Uterus (tissue), 4 donors: ENCODE data around the gene RBMS1. TPM values are rescaled to one million over a fixed set of nuclear protein-coding genes. Genes with fewer than 3 reads are reported as not detected.

ENCODE experiments used
- DNase-seq, 2 donors: peaks; one replicate each; pipeline ENCODE4 v3.0.0-alpha.2; 2019 to 2020
- H3K27ac ChIP-seq, 2 donors: fragments of 200-600 bp; sonication (generic); 1 replicate in 1 of 2; 2 replicates in 1 of 2; pipeline ENCODE4 v1.5.1; 2016 to 2018
- H3K27me3 ChIP-seq, 2 donors: fragments of 200-600 bp; sonication (generic); one replicate each; pipeline ENCODE4 v1.5.1; 2018 to 2019; ENCODE audit warnings: control low read depth in 1 of 2
- H3K36me3 ChIP-seq, 2 donors: fragments of 200-600 bp; sonication (generic); one replicate each; pipeline ENCODE4 v1.5.1; 2019; ENCODE audit warnings: control low read depth in 1 of 2
- H3K4me1 ChIP-seq, 2 donors: fragments of 200-600 bp; sonication (generic); one replicate each; pipeline ENCODE4 v1.5.1; 2018 to 2019; ENCODE audit warnings: control low read depth in 1 of 2
- H3K4me3 ChIP-seq, 2 donors: fragments of 200-600 bp; sonication (generic); 1 replicate in 1 of 2; 2 replicates in 1 of 2; pipeline ENCODE4 v1.5.1; 2018 to 2019; ENCODE audit warnings: mild to moderate bottlenecking in 1 of 2
- H3K9me3 ChIP-seq, 2 donors: fragments of 200-600 bp; sonication (generic); one replicate each; pipeline ENCODE4 v1.5.1; 2019; ENCODE audit warnings: control low read depth in 1 of 2
- CTCF ChIP-seq, 4 experiments: fragments of 200-600 bp in 2 of 4; fragments of 450-650 bp in 2 of 4; sonication (generic) in 2 of 4; IDR thresholded peaks; one replicate each; pipeline ENCODE4 v1.5.1; 2016 to 2019; ENCODE audit warnings: antibody characterized with exemption in 4 of 4, mild to moderate bottlenecking in 2 of 4, moderate library complexity in 1 of 4
- POLR2A ChIP-seq, 2 donors: fragments of 450-650 bp; IDR thresholded peaks; one replicate each; pipeline ENCODE4 v1.6.1; 2016; ENCODE audit warnings: antibody characterized with exemption in 2 of 2, mild to moderate bottlenecking in 1 of 2, moderate library complexity in 1 of 2
- intact Hi-C: fragments of 100-400 bp; cut with DNase I; formaldehyde crosslinking; loops from one replicate; pipeline ENCODE4 v1.15.1; 2023; ENCODE audit warnings: low total_unique reads
- total RNA-seq, 4 donors: library from RNA; depleted of rRNA in 3 of 4; stranded (reverse); fragments of >200 nt in 3 of 4; gene quantifications; one replicate each; pipeline versions ENCODE4 v1.1.0 to v1.2.4, GENCODE V29; 2014 to 2023
- donor health status: DM: yes; HTN: yes; CAD: no.

The RBMS1 gene
- total RNA-seq, 4 donors from 2014 or later: 30.5 to 149 (median 88.9) TPM

GRCh38 chr2:160227293-160227915 is 266.2 kb downstream of the RBMS1 start:
- Histone ChIP-seq H3K27ac (no peak overlapping the region), H3K4me1 (no peaks in the 10 kb centered on the region), H3K27me3 (no peaks in the 10 kb centered on the region), H3K9me3 (no peaks in the 10 kb centered on the region), H3K4me3 (no peak overlapping the region), H3K36me3 (no peaks in the 10 kb centered on the region)
- intact Hi-C loops: no loop called here
- no peak for DNase-seq
- TF ChIP-seq CTCF (IDR thresholded peaks at IDR 0.05) (no peak), POLR2A (IDR thresholded peaks at IDR 0.05) (no peak)

GRCh38 chr2:160226367-160226766 is 267.2 kb downstream of the RBMS1 start:
- H3K4me1 ChIP-seq: peaks cover 0 to 6% of the 10 kb centered on the region in 2 donors
- H3K27me3 ChIP-seq: no peaks in the 10 kb centered on the region
- TF ChIP-seq POLR2A (IDR thresholded peaks at IDR 0.05): no peak
- TF ChIP-seq CTCF (IDR thresholded peaks at IDR 0.05): no peak
- H3K27ac ChIP-seq: no peak overlapping the region
- DNase-seq: no peak
- no peaks in the 10 kb centered on the region for H3K9me3 ChIP-seq
- H3K36me3 ChIP-seq: no peaks in the 10 kb centered on the region
- intact Hi-C loops: no loop called here
- H3K4me3 ChIP-seq: no peak overlapping the region

- H3K9me3 ChIP-seq: no peaks in the 10 kb centered on the region
- H3K36me3 ChIP-seq: no peaks in the 10 kb centered on the region
- no peaks in the 10 kb centered on the region for H3K27me3 ChIP-seq
- intact Hi-C loops: no loop called here
- peaks cover 0 to 6% of the 10 kb centered on the region in 2 donors for H3K4me1 ChIP-seq
- H3K4me3 ChIP-seq: no peak overlapping the region
- DNase-seq: no peak
- TF ChIP-seq POLR2A (IDR thresholded peaks at IDR 0.05) (no peak), CTCF (IDR thresholded peaks at IDR 0.05) (no peak)
- H3K27ac ChIP-seq: no peak overlapping the region
These were observed 267.9 kb downstream of the RBMS1 start for GRCh38 chr2:160225722-160226121.

GRCh38 chr2:160224507-160224906 is 269.1 kb downstream of the RBMS1 start:
- Histone ChIP-seq H3K36me3 (no peaks in the 10 kb centered on the region), H3K9me3 (no peaks in the 10 kb centered on the region), H3K4me1 (peaks cover 0 to 6% of the 10 kb centered on the region in 2 donors), H3K4me3 (no peak overlapping the region), H3K27me3 (no peaks in the 10 kb centered on the region), H3K27ac (no peak overlapping the region)
- TF ChIP-seq POLR2A (IDR thresholded peaks at IDR 0.05) (no peak), CTCF (IDR thresholded peaks at IDR 0.05) (no peak)
- no peak for DNase-seq
- intact Hi-C loops: no loop called here

GRCh38 chr2:160224060-160224459 is 269.5 kb downstream of the RBMS1 start:
- H3K4me3 ChIP-seq: no peak overlapping the region
- H3K9me3 ChIP-seq: no peaks in the 10 kb centered on the region
- no peak for DNase-seq
- H3K27me3 ChIP-seq: no peaks in the 10 kb centered on the region
- intact Hi-C loops: no loop called here
- no peak overlapping the region for H3K27ac ChIP-seq
- peaks cover 0 to 6% of the 10 kb centered on the region in 2 donors for H3K4me1 ChIP-seq
- no peaks in the 10 kb centered on the region for H3K36me3 ChIP-seq
- no peak for TF ChIP-seq POLR2A (IDR thresholded peaks at IDR 0.05)
- TF ChIP-seq CTCF (IDR thresholded peaks at IDR 0.05): no peak
